HEK293T (cell line): Measurements from ENCODE around the gene DLK1.

Experiments used
- ARNT ChIP-seq: fragments of 450-650 bp; IDR thresholded peaks from 2 replicates; pipeline ENCODE4 v1.6.1; 2017; ENCODE audit warnings: mild to moderate bottlenecking
- BHLHE40 ChIP-seq: fragments of 450-650 bp; IDR thresholded peaks from 2 replicates; pipeline ENCODE4 v1.6.1; 2016; ENCODE audit warnings: mild to moderate bottlenecking, moderate library complexity, borderline replicate concordance
- CTBP1 ChIP-seq: fragments of 450-650 bp; IDR thresholded peaks from 2 replicates; pipeline ENCODE4 v1.6.1; 2016; ENCODE audit warnings: borderline replicate concordance
- ELF4 ChIP-seq: fragments of 450-650 bp; IDR thresholded peaks from 2 replicates; pipeline ENCODE4 v1.6.1; 2017; ENCODE audit warnings: antibody characterized with exemption
- FOXA1 ChIP-seq: fragments of 450-650 bp; IDR thresholded peaks from 2 replicates; pipeline ENCODE4 v1.6.1; 2016; ENCODE audit warnings: mild to moderate bottlenecking
- FOXK2 ChIP-seq: fragments of 450-650 bp; IDR thresholded peaks from 2 replicates; pipeline ENCODE4 v1.6.1; 2016; ENCODE audit warnings: mild to moderate bottlenecking
- HDGF ChIP-seq: fragments of 450-650 bp; IDR thresholded peaks from 2 replicates; pipeline ENCODE4 v1.6.1; 2017; ENCODE audit warnings: antibody characterized with exemption, borderline replicate concordance
- L3MBTL2 ChIP-seq: fragments of 450-650 bp; conservative IDR thresholded peaks from 2 replicates; pipeline ENCODE4 v1.6.1; 2016; ENCODE audit warnings: mild to moderate bottlenecking
- LEF1 ChIP-seq: fragments of 450-650 bp; IDR thresholded peaks from 2 replicates; pipeline ENCODE4 v1.6.1; 2017; ENCODE audit warnings: mild to moderate bottlenecking, borderline replicate concordance
- NFRKB ChIP-seq: fragments of 450-650 bp; IDR thresholded peaks from 2 replicates; pipeline ENCODE4 v1.6.1; 2016; ENCODE audit warnings: mild to moderate bottlenecking, moderate library complexity
- SP1 ChIP-seq: fragments of 450-650 bp; IDR thresholded peaks from 2 replicates; pipeline ENCODE4 v1.6.1; 2017
- SUZ12 ChIP-seq: fragments of 450-650 bp; IDR thresholded peaks from 2 replicates; pipeline ENCODE4 v1.6.1; 2016; ENCODE audit warnings: mild to moderate bottlenecking
- TARDBP ChIP-seq: fragments of 450-650 bp; IDR thresholded peaks from 2 replicates; pipeline ENCODE4 v1.6.1; 2016

DNA sequence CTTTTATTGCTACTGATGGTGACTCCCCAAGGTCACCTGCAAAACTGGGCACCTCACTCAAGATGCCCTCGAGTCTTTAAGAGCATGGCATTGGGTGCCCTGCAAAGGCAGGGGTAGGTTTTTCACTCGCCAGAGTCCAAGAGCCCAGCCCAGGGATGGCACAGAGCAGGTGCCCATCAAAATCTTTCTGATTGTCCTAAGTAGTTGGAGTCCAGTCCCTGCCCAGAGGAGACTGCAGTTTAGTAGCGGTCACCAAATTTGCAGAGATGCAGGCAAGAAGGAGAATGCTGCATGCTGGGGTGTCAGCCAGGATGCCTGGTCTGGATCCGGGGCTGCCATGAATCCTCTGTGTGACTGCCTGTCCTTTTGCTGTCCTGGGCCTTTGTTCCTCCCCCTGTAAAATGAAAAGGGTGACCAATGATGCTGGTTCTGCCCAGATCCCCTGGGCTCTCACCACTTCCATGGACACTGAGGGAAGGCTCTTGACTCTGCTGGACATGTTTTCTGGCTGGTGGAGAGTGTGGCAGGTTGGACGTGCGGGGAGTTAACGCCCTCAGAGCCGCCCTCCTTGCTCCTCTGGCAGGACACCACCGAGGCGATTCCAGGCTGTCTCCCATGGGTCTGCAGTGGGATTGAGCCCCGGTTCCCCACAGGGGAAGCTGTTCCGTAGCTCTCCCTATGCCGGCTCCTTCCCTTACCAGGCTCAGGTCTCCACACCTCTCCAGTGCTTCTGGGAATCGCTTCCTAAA is 41.3 kb downstream of the DLK1 start:
- TF ChIP-seq ARNT: no peak
- no peak for TF ChIP-seq SP1
- TF ChIP-seq TARDBP: no peak
- no peak for TF ChIP-seq CTBP1
- TF ChIP-seq ELF4: no peak
- no peak for TF ChIP-seq LEF1
- no peak for TF ChIP-seq FOXA1
- TF ChIP-seq NFRKB: no peak
- TF ChIP-seq BHLHE40: no peak
- TF ChIP-seq HDGF: no peak
- no peak for TF ChIP-seq L3MBTL2
- TF ChIP-seq SUZ12: no peak
- TF ChIP-seq FOXK2: no peak
